Right atrium auricular region (tissue), 2 donors: Measurements from ENCODE around the gene SYTL2. TPM values are rescaled to one million over a fixed set of nuclear protein-coding genes. Genes with fewer than 3 reads are reported as not detected.
A peak's percentile ranks its signal among the peaks of the same experiment; 100 is the strongest.

Source experiments
- DNase-seq: peaks from one replicate; pipeline ENCODE4 v3.0.0-alpha.2; 2019; ENCODE audit warnings: low spot score
- H3K27ac ChIP-seq, 2 donors: fragments of 200-600 bp; sonication (generic); 1 replicate in 1 of 2; 2 replicates in 1 of 2; pipeline ENCODE4 v1.5.1; 2016 to 2019
- H3K27me3 ChIP-seq, 2 donors: fragments of 200-600 bp; sonication (generic); one replicate each; pipeline versions ENCODE4 v1.5.1 to v1.6.0; 2017 to 2019
- H3K36me3 ChIP-seq: fragments of 200-600 bp; sonication (generic); one replicate; pipeline ENCODE4 v1.5.1; 2016
- H3K4me1 ChIP-seq, 2 donors: fragments of 200-600 bp; sonication (generic); one replicate each; pipeline versions ENCODE4 v1.5.1 to v1.6.0; 2017 to 2019
- H3K4me3 ChIP-seq, 2 donors: fragments of 200-600 bp; sonication (generic); 1 replicate in 1 of 2; 2 replicates in 1 of 2; pipeline ENCODE4 v1.5.1; 2017 to 2019; ENCODE audit warnings: mild to moderate bottlenecking in 1 of 2, moderate library complexity in 1 of 2
- H3K9me3 ChIP-seq, 2 donors: fragments of 200-600 bp; sonication (generic); one replicate each; pipeline ENCODE4 v1.5.1; 2019
- total RNA-seq, 2 donors: library from RNA; depleted of rRNA; stranded (reverse); fragments of >200 nt; gene quantifications; one replicate each; pipeline ENCODE4 v1.1.0, GENCODE V29; 2016
- TF ChIP-seq, protein P1 (sequence below), 2 donors: fragments of 200-600 bp; sonication (generic); IDR thresholded peaks; one replicate each; pipeline ENCODE4 v1.5.1; 2019; ENCODE audit warnings: antibody characterized with exemption in 2 of 2

The SYTL2 gene
- total RNA-seq, 2 donors from 2014 or later, result 5.0 to 12.1 TPM

DNA sequence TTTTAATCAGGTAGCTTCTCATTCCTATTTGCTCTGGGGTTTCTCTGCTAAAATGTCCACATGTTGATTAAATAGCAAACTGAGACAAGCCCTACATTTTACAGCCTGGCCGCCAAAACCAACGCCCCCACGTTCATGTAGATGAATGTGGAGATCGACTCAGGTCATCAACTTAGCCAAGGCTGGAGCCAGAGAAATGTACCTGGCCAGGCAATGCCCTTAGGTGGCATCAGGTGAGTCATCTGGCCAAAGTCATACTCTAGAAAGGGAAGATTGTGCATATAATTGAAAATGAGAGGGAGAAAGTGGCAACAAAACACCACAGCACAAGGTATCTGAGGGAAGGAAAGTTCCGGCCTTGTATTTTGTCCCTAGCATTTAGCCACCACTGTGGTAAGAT lies 87.9 kb downstream of the SYTL2 start:
- peaks cover 0 to 20% of the 10 kb centered on the region in 2 donors for H3K4me1 ChIP-seq
- no peaks in the 10 kb centered on the region for H3K27me3 ChIP-seq
- H3K36me3 ChIP-seq, result no peaks in the 10 kb centered on the region
- no peaks in the 10 kb centered on the region for H3K9me3 ChIP-seq
- H3K27ac ChIP-seq, result no peak overlapping the region
- no peak overlapping the region for H3K4me3 ChIP-seq
- no peak for DNase-seq
- TF ChIP-seq, protein P1, sequence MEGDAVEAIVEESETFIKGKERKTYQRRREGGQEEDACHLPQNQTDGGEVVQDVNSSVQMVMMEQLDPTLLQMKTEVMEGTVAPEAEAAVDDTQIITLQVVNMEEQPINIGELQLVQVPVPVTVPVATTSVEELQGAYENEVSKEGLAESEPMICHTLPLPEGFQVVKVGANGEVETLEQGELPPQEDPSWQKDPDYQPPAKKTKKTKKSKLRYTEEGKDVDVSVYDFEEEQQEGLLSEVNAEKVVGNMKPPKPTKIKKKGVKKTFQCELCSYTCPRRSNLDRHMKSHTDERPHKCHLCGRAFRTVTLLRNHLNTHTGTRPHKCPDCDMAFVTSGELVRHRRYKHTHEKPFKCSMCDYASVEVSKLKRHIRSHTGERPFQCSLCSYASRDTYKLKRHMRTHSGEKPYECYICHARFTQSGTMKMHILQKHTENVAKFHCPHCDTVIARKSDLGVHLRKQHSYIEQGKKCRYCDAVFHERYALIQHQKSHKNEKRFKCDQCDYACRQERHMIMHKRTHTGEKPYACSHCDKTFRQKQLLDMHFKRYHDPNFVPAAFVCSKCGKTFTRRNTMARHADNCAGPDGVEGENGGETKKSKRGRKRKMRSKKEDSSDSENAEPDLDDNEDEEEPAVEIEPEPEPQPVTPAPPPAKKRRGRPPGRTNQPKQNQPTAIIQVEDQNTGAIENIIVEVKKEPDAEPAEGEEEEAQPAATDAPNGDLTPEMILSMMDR (IDR thresholded peaks at IDR 0.05), result no peak

DNA sequence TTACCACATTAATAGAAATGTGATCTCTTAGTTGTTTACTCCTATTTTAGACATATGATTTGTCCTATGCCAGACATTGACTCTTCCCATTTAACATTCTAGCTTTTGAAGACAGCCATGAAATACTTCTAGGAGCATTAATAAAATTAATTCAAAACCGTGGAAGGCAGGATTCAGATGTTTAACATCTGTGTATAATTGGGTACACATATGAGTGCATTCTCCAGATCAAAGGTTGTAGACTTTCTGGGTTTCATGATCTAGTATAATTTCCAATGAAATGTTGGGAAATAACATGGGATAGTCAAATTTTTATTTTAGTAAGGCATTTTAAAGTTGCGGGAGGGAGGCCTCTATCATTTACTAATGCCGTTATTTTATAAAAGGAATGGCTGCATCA lies 89.8 kb downstream of the SYTL2 start:
- H3K27me3 ChIP-seq, result no peaks in the 10 kb centered on the region
- peaks cover 0 to 20% of the 10 kb centered on the region in 2 donors for H3K4me1 ChIP-seq
- TF ChIP-seq, protein P1 (IDR thresholded peaks at IDR 0.05), result no peak
- no peak overlapping the region for H3K27ac ChIP-seq
- no peaks in the 10 kb centered on the region for H3K9me3 ChIP-seq
- no peak overlapping the region for H3K4me3 ChIP-seq
- no peak for DNase-seq
- no peaks in the 10 kb centered on the region for H3K36me3 ChIP-seq

DNA sequence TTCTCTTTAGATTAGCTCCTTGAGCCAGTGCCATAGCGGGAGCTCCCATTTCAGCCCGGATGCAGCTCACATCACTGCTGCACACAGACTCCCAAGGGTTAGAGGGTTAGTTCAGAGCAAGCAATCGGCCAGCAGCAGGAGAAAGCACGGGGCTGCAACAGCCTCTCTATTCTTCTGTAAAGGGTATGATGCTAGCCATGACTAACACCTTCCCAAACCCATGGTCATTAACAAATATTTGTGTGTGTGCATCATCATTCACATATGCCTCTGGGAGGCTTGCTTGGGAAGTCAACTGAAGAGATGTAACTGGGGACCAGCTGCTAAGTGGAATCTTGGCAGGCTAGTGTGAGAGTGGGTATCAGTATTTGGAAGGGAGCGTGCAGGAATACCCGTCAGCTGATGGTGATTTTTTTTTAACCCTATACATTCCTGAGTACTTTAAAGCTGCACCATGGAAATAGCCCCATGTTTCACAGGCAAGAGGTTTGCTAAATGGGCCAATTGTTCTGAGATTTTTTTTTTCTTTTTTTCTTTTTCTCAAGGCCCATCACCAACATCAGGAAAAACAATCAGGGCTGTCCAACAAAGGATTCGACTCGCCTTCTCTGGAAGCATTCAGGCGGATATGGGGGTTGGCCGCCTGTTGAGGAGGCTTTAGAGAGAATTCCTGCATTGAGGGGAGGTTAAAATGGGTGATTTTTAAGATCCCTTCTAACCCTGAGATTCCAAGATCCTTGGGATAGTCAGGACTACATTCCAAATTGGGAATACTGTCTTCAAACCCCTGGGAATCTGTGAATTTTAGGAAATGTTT lies 91.7 kb downstream of the SYTL2 start:
- Histone ChIP-seq H3K9me3 (no peaks in the 10 kb centered on the region), H3K4me3 (peak overlapping the region in 1 of 2 donors; percentile 33), H3K4me1 (peaks cover 0 to 12% of the 10 kb centered on the region in 2 donors), H3K27ac (peak overlapping the region; percentile 49 to 54), H3K27me3 (no peaks in the 10 kb centered on the region), H3K36me3 (no peaks in the 10 kb centered on the region)
- peak; percentile 80 for DNase-seq
- TF ChIP-seq, protein P1 (IDR thresholded peaks at IDR 0.05), result no peak

DNA sequence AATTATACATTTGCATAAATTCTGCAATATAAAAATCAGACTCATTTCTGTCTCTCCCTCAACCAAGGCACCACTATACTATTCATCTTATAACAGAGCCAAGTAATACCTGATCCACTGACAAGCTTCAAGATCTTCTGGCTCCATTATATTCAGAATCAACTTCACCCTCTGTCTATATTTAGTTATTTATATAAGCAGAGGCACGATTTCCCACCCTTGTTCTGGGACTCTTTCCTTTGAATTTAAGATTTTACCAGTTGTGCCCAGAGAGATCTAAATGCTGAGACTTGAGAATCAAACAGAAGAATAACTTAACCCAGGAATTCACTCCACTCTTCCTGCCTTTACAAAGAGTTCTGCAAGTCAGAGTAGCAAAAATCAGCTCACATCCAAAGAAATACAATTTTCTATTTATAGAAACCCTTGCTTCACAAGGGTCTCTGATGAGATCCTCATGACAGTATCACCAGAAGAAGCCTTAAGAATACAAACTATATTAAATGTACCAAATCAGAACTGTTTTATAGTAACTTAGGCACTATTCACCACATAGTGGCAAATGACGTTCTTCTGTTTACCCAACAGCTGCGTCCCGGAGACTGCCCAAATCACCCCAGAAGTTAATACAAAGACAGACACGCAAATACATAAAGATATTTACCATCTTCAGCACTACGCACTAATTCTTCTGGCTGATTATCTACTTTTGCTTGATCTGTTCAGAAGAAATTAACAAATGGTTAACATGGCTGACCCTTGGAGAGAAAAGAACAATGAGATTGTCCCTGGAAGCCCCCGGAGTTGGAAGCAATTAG lies 92.6 kb downstream of the SYTL2 start:
- TF ChIP-seq, protein P1 (IDR thresholded peaks at IDR 0.05), result no peak

DNA sequence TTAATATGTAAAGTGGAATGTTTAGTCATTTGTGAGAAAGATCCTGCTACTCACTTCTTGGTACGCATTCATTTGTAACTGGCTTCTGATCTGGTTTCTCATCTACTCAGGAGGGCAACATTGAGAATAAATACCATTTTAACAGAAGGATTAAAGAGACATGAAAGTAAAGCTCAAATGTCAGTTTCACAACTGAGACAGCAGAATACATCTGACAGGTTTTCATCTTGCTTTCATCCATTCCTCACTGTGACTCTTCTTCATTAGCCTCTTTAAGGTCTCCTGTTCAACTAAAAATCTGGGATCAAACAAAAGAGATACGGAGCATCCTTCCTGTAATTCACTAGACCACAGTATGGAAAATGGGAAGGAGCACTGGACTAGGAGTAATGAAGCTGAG lies 93.5 kb downstream of the SYTL2 start:
- Histone ChIP-seq H3K27ac (peak overlapping the region; percentile 49 to 54), H3K27me3 (no peaks in the 10 kb centered on the region), H3K9me3 (no peaks in the 10 kb centered on the region), H3K4me3 (no peak overlapping the region), H3K36me3 (no peaks in the 10 kb centered on the region), H3K4me1 (peaks cover 0 to 12% of the 10 kb centered on the region in 2 donors)
- DNase-seq, result no peak
- TF ChIP-seq, protein P1 (IDR thresholded peaks at IDR 0.05), result no peak

More for the DNA sequence above, 92.6 kb downstream of the SYTL2 start:
- Histone ChIP-seq H3K27ac (peak overlapping the region; percentile 49 to 54), H3K4me1 (peaks cover 0 to 12% of the 10 kb centered on the region in 2 donors), H3K27me3 (no peaks in the 10 kb centered on the region), H3K36me3 (no peaks in the 10 kb centered on the region), H3K4me3 (peak overlapping the region in 1 of 2 donors; percentile 33), H3K9me3 (no peaks in the 10 kb centered on the region)
- DNase-seq, result no peak
